ENCODE measurements around the gene TMEM232. TPM values are rescaled to one million over a fixed set of nuclear protein-coding genes. Genes with fewer than 3 reads are reported as not detected.

TMEM232 gene
- total and polyA plus RNA-seq, 9 of the 15 experiments (the other 6 are each of a cell fraction or from before 2014, with no cell fraction given) = 0.09 to 2.2 (median 0.41) TPM

- ATAC-seq (no peak), FAIRE-seq (no peak), DNase-seq (ENCODE audit: extremely low read depth in 1 of 4, low spot score in 3 of 4) (no peak)
- Histone ChIP-seq H3K36me3 (ENCODE audit: control insufficient read depth, insufficient read depth, low read length) (no peaks in the 10 kb centered on the region), H3K27me3 (ENCODE audit: control insufficient read depth in 2 of 2, insufficient read depth in 2 of 2, low read length in 2 of 2) (no peaks in the 10 kb centered on the region), H3K4me2 (ENCODE audit: insufficient read depth, low read length) (no peak overlapping the region), H2AFZ (ENCODE audit: low read depth, low read length) (no peak overlapping the region), H3K9me3 (replicated peaks; ENCODE audit: control insufficient read depth, insufficient read depth, low read depth, low read length) (no peaks in the 10 kb centered on the region), H3K9ac (ENCODE audit: insufficient read depth in 1 of 2, low read depth in 2 of 2, low read length in 2 of 2) (no peak overlapping the region), H3K4me3 (no peak overlapping the region), H3K4me1 (replicated peaks in 1 of 2; ENCODE audit: control insufficient read depth in 2 of 2, insufficient read depth in 2 of 2, low read length in 2 of 2) (no peaks in the 10 kb centered on the region), H3K27ac (ENCODE audit: extremely low read depth, low read depth, low read length) (no peak overlapping the region), H3K79me2 (ENCODE audit: control insufficient read depth, insufficient read depth, low read length) (no peaks in the 10 kb centered on the region), H4K20me1 (replicated peaks; ENCODE audit: control insufficient read depth, insufficient read depth, low read length) (no peaks in the 10 kb centered on the region), H3K9me1 (ENCODE audit: control insufficient read depth, insufficient read depth, low read length) (no peaks in the 10 kb centered on the region)
- peak; percentile 17; the same call in 1 of the 2 replicates for TF ChIP-seq ZNF316 (IDR thresholded peaks at IDR 0.05)
- TF ChIP-seq, protein P1, sequence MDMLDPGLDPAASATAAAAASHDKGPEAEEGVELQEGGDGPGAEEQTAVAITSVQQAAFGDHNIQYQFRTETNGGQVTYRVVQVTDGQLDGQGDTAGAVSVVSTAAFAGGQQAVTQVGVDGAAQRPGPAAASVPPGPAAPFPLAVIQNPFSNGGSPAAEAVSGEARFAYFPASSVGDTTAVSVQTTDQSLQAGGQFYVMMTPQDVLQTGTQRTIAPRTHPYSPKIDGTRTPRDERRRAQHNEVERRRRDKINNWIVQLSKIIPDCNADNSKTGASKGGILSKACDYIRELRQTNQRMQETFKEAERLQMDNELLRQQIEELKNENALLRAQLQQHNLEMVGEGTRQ (CRISPR knock-in tag; IDR thresholded peaks at IDR 0.05) = no peak
- intact Hi-C loops (cut with micrococcal nuclease) (no loop called here), in situ Hi-C loops (cut with MboI) (loop anchor here (10.0 kb wide), 1 partner anchor 204 kb away; no protein-coding TSS in a partner anchor)
- 0% methylated on average over 2 of the region's 2 CpGs for WGBS (ENCODE audit: insufficient coverage, low coverage, missing lambda C conversion rate)
- ChIA-PET POLR2A (no interaction called here), CTCF (ENCODE audit: low intra/inter-chr PET ratio) (no interaction called here)
- no TSS peak for BruUV-seq (replicated peaks)
Observed at GRCh38 chr5:110398951-110399350, 327.5 kb downstream of the TMEM232 start.

DNA sequence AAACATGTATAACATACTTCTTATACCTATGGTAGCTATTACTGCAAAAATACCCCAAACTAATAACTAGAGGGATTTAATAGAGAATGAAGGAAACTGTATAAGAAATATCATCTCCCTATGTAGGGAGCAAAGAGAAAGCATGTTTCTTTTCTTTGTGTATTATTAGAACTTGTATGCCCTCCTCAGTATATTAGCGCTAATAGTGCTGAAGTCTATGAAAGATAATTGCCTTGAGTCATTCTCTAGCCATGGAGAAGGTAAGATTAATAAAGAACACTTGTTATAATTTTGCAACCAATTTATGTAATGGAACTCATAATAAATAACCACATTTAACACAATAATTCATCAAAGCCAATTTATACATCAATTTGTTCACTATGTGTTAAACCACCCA lies 329.2 kb downstream of the TMEM232 start:
- WGBS (ENCODE audit: insufficient coverage, low coverage, missing lambda C conversion rate) = 0% methylated on average over 1 of the region's 1 CpG
- in situ Hi-C loops (cut with MboI) (loop anchor here (10.0 kb wide), 1 partner anchor 202 kb away; no protein-coding TSS in a partner anchor), intact Hi-C loops (cut with micrococcal nuclease) (no loop called here)
- POLR2A ChIA-PET = no interaction called here
- CTCF ChIA-PET (ENCODE audit: low intra/inter-chr PET ratio) = no interaction called here
- no peaks in the 10 kb centered on the region for H4K20me1 ChIP-seq (replicated peaks; ENCODE audit: control insufficient read depth, insufficient read depth, low read length)
- FAIRE-seq = no peak
- H3K4me3 ChIP-seq = no peak overlapping the region
- DNase-seq (ENCODE audit: extremely low read depth in 1 of 4, low spot score in 3 of 4) = no peak
- H3K9me1 ChIP-seq (ENCODE audit: control insufficient read depth, insufficient read depth, low read length) = no peaks in the 10 kb centered on the region
- BruUV-seq (replicated peaks) = no TSS peak
- H3K4me1 ChIP-seq (replicated peaks in 1 of 2; ENCODE audit: control insufficient read depth in 2 of 2, insufficient read depth in 2 of 2, low read length in 2 of 2) = no peaks in the 10 kb centered on the region
- ATAC-seq = no peak
- no peaks in the 10 kb centered on the region for H3K79me2 ChIP-seq (ENCODE audit: control insufficient read depth, insufficient read depth, low read length)
- H3K9me3 ChIP-seq (replicated peaks; ENCODE audit: control insufficient read depth, insufficient read depth, low read depth, low read length) = no peaks in the 10 kb centered on the region
- H3K27ac ChIP-seq (ENCODE audit: extremely low read depth, low read depth, low read length) = no peak overlapping the region
- H2AFZ ChIP-seq (ENCODE audit: low read depth, low read length) = no peak overlapping the region
- H3K4me2 ChIP-seq (ENCODE audit: insufficient read depth, low read length) = no peak overlapping the region
- H3K9ac ChIP-seq (ENCODE audit: insufficient read depth in 1 of 2, low read depth in 2 of 2, low read length in 2 of 2) = no peak overlapping the region
- H3K36me3 ChIP-seq (ENCODE audit: control insufficient read depth, insufficient read depth, low read length) = no peaks in the 10 kb centered on the region
- H3K27me3 ChIP-seq (ENCODE audit: control insufficient read depth in 2 of 2, insufficient read depth in 2 of 2, low read length in 2 of 2) = no peaks in the 10 kb centered on the region
- TF ChIP-seq ESRRA (IDR thresholded peaks at IDR 0.05; ENCODE audit: borderline replicate concordance, low read depth) (no peak), ARID3A (IDR thresholded peaks at IDR 0.05; ENCODE audit: borderline replicate concordance, low read depth, low read length) (no peak), POLR3G (IDR thresholded peaks at IDR 0.05; ENCODE audit: extremely low read depth, insufficient read length, insufficient replicate concordance) (no peak), CTBP1 (IDR thresholded peaks at IDR 0.05; ENCODE audit: borderline replicate concordance) (no peak), SFPQ (IDR thresholded peaks at IDR 0.05; ENCODE audit: low read depth, low read length) (no peak), ZNF121 (CRISPR knock-in tag; conservative IDR thresholded peaks at IDR 0.05) (no peak), ZNF778 (CRISPR knock-in tag; IDR thresholded peaks at IDR 0.05) (no peak), ZNF76 (CRISPR knock-in tag; IDR thresholded peaks at IDR 0.05; ENCODE audit: borderline replicate concordance) (no peak)
- TF ChIP-seq, protein P2, sequence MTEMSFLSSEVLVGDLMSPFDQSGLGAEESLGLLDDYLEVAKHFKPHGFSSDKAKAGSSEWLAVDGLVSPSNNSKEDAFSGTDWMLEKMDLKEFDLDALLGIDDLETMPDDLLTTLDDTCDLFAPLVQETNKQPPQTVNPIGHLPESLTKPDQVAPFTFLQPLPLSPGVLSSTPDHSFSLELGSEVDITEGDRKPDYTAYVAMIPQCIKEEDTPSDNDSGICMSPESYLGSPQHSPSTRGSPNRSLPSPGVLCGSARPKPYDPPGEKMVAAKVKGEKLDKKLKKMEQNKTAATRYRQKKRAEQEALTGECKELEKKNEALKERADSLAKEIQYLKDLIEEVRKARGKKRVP (CRISPR knock-in tag; IDR thresholded peaks at IDR 0.05) = no peak
